Keratinocyte (primary cell): Measurements from ENCODE around the gene TSPAN18. TPM values are rescaled to one million over a fixed set of nuclear protein-coding genes. Genes with fewer than 3 reads are reported as not detected.

Source experiments
- DNase-seq: peaks from one replicate; pipeline ENCODE4 v3.0.0-alpha.2; 2011; ENCODE audit warnings: low read depth, missing footprints, low spot score
- FAIRE-seq: peaks from 2 replicates; lab custom pipeline; 2011; peaks lifted over from hg19 to GRCh38; lab: Jason Lieb, UNC
- H2AFZ ChIP-seq: 2 replicates; pipeline ENCODE4 v1.6.0; 2012; ENCODE audit warnings: low read length, control low read depth, inconsistent platforms; ENCODE audit not compliant: control insufficient read depth
- H3K27ac ChIP-seq: 2 replicates; pipeline ENCODE4 v1.5.1; 2011; ENCODE audit warnings: low read length; ENCODE audit not compliant: control insufficient read depth, insufficient read depth
- H3K27me3 ChIP-seq: 3 replicates; pipeline ENCODE4 v1.6.0; 2011; ENCODE audit warnings: low read length; ENCODE audit not compliant: control insufficient read depth, insufficient read depth; ENCODE audit errors: extremely low read depth
- H3K36me3 ChIP-seq, 2 experiments: 2 replicates in 1 of 2; 3 replicates in 1 of 2; pipeline ENCODE4 v1.5.1; 2011; ENCODE audit warnings: low read length in 2 of 2, mild to moderate bottlenecking in 1 of 2; ENCODE audit not compliant: control insufficient read depth in 2 of 2, insufficient read depth in 2 of 2; ENCODE audit errors: extremely low read depth in 1 of 2
- H3K4me1 ChIP-seq: 3 replicates; pipeline ENCODE4 v1.5.1; 2011; ENCODE audit warnings: low read length; ENCODE audit not compliant: control insufficient read depth, insufficient read depth; ENCODE audit errors: extremely low read depth
- H3K4me2 ChIP-seq: 3 replicates; pipeline ENCODE4 v1.6.0; 2011; ENCODE audit warnings: low read depth, low read length; ENCODE audit not compliant: control insufficient read depth, insufficient read depth; ENCODE audit errors: extremely low read depth
- H3K4me3 ChIP-seq, 3 experiments: fragments of 200-600 bp in 1 of 3; sonication (generic) in 1 of 3; 2 replicates in 2 of 3; 3 replicates in 1 of 3; pipeline ENCODE4 v1.5.1; 2011 to 2016; ENCODE audit warnings: low read length in 3 of 3, mild to moderate bottlenecking in 3 of 3, control low read depth in 2 of 3, inconsistent platforms in 1 of 3, low read depth in 1 of 3, mixed read lengths in 1 of 3, mixed run types in 1 of 3, moderate library complexity in 1 of 3; ENCODE audit not compliant: control insufficient read depth in 2 of 3, insufficient read depth in 2 of 3; ENCODE audit errors: extremely low read depth in 1 of 3
- H3K79me2 ChIP-seq: 2 replicates; pipeline ENCODE4 v1.6.0; 2012; ENCODE audit warnings: low read length; ENCODE audit not compliant: control insufficient read depth, insufficient read depth
- H3K9ac ChIP-seq: 3 replicates; pipeline ENCODE4 v1.6.0; 2011; ENCODE audit warnings: low read length; ENCODE audit not compliant: control insufficient read depth, insufficient read depth; ENCODE audit errors: extremely low read depth
- H3K9me1 ChIP-seq: 3 replicates; pipeline ENCODE4 v1.6.0; 2011; ENCODE audit warnings: low read length; ENCODE audit not compliant: control insufficient read depth, insufficient read depth; ENCODE audit errors: extremely low read depth
- H3K9me3 ChIP-seq: 2 replicates; pipeline ENCODE4 v1.5.1; 2012; ENCODE audit warnings: low read depth, low read length; ENCODE audit not compliant: control insufficient read depth
- H4K20me1 ChIP-seq: 3 replicates; pipeline ENCODE4 v1.6.0; 2011; ENCODE audit warnings: low read length; ENCODE audit not compliant: control insufficient read depth, insufficient read depth; ENCODE audit errors: extremely low read depth
- CTCF ChIP-seq, 3 experiments: IDR thresholded peaks in 1 of 3; conservative IDR thresholded peaks in 1 of 3; optimal IDR thresholded peaks in 1 of 3; 2 replicates in 2 of 3; 3 replicates in 1 of 3; pipeline versions ENCODE3 to v1.5.1; 2011; ENCODE audit warnings: low read length in 3 of 3, mild to moderate bottlenecking in 3 of 3, moderate library complexity in 2 of 3, control low read depth in 1 of 3, inconsistent platforms in 1 of 3; ENCODE audit not compliant: insufficient read depth in 2 of 3; ENCODE audit errors: extremely low read depth in 1 of 3
- EZH2 ChIP-seq: IDR thresholded peaks from one replicate; pipeline ENCODE4 v1.6.1; 2012; ENCODE audit warnings: inconsistent platforms, mild to moderate bottlenecking, low read length, moderate library complexity
- dilution Hi-C: fragments of 300-500 bp; cut with MboI; formaldehyde crosslinking; loops from one replicate; pipeline ENCODE4 v1.7.0; 2020; ENCODE audit warnings: low sequenced_read_pairs; ENCODE audit not compliant: extremely low pct_ligation_motif_present
- polyA plus RNA-seq, 5 experiments: library from polyadenylated mRNA; depleted of rRNA in 3 of 5; stranded (reverse) in 3 of 5; stranded (forward) in 1 of 5; unstranded in 1 of 5; fragments of >200 nt; gene quantifications; 1 replicate in 1 of 5; 2 replicates in 3 of 5; 3 replicates in 1 of 5; pipeline versions ENCODE4 v1.2.1 to v1.2.3, GENCODE V29; 2011 to 2012; ENCODE audit warnings: missing spikeins in 2 of 5, low read depth in 1 of 5, low replicate concordance in 1 of 5

Gene TSPAN18
- polyA plus RNA-seq, 1 donor (not counting 4 experiments of a cell fraction or from before 2014, with no cell fraction given) = not detected

DNA sequence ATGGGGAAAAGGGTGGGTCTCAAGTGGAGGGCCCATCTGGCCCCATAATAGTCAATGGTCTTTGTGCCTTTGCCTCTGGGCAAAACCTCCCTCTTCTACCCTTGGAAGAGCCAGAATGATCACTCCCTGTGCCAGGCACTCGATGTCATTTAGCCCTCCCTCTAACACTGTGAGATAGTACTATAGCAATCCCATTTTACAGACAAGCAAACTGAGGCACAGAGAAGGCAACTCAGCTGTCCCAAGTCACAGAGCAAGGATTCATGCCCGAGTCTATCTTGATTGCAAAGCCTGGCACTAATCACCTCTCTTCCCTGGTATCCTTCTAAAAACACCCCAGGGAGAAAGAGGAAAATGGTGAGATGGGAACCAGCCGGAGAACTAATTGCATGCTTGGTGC, 147.5 kb downstream of the TSPAN18 start:
- peaks cover 4% of the 10 kb centered on the region for H3K9me3 ChIP-seq
- TF ChIP-seq CTCF (optimal IDR thresholded peaks at IDR 0.05 in 1 of 3, IDR thresholded peaks at IDR 0.05 in 1 of 3, conservative IDR thresholded peaks at IDR 0.05 in 1 of 3; ENCODE audit: extremely low read depth in 1 of 3, insufficient read depth in 2 of 3, low read length in 3 of 3) (no peak), EZH2 (no peak)
- no peak for DNase-seq
- H4K20me1 ChIP-seq = peaks cover 4% of the 10 kb centered on the region
- no peak overlapping the region for H3K4me2 ChIP-seq
- H3K79me2 ChIP-seq = no peaks in the 10 kb centered on the region
- peaks cover 55% of the 10 kb centered on the region for H3K27me3 ChIP-seq
- FAIRE-seq = no peak
- no peak overlapping the region for H3K9ac ChIP-seq
- no peaks in the 10 kb centered on the region for H3K4me1 ChIP-seq
- no peak overlapping the region for H3K4me3 ChIP-seq
- H3K36me3 ChIP-seq = no peaks in the 10 kb centered on the region
- no peak overlapping the region for H2AFZ ChIP-seq
- dilution Hi-C loops = no loop called here
- H3K9me1 ChIP-seq = no peaks in the 10 kb centered on the region
- no peak overlapping the region for H3K27ac ChIP-seq

- Histone ChIP-seq H3K9me3 (peaks cover 4% of the 10 kb centered on the region), H3K27me3 (peaks cover 61% of the 10 kb centered on the region)
These were observed 148.3 kb downstream of the TSPAN18 start for GRCh38 chr11:44875037-44875436.

More at GRCh38 chr11:44875037-44875436, 148.3 kb downstream of the TSPAN18 start:
- Histone ChIP-seq H3K79me2 (no peaks in the 10 kb centered on the region), H3K9me1 (no peaks in the 10 kb centered on the region), H3K27ac (no peak overlapping the region), H4K20me1 (peaks cover 2% of the 10 kb centered on the region), H3K36me3 (no peaks in the 10 kb centered on the region), H3K4me2 (no peak overlapping the region), H3K4me1 (no peaks in the 10 kb centered on the region), H3K4me3 (no peak overlapping the region), H3K9ac (no peak overlapping the region), H2AFZ (no peak overlapping the region)
- no peak for FAIRE-seq
- no peak for DNase-seq
- TF ChIP-seq EZH2 = no peak
- TF ChIP-seq CTCF (optimal IDR thresholded peaks at IDR 0.05 in 1 of 3, IDR thresholded peaks at IDR 0.05 in 1 of 3, conservative IDR thresholded peaks at IDR 0.05 in 1 of 3; ENCODE audit: extremely low read depth in 1 of 3, insufficient read depth in 2 of 3, low read length in 3 of 3) = no peak
- dilution Hi-C loops = loop anchor here (25.0 kb wide), 1 partner anchor 238 kb away; no protein-coding TSS in a partner anchor
